Mucosa of stomach (tissue), 1 donor: ENCODE data around the gene RETN.

ENCODE experiments used
- H3K27me3 ChIP-seq: one replicate; pipeline ENCODE4 v1.7.0; 2013; ENCODE audit warnings: mild to moderate bottlenecking, low read length; ENCODE audit not compliant: control insufficient read depth, insufficient read depth
- H3K36me3 ChIP-seq: one replicate; pipeline ENCODE4 v1.7.0; 2013; ENCODE audit warnings: low read length; ENCODE audit not compliant: control insufficient read depth, insufficient read depth
- H3K4me1 ChIP-seq: one replicate; pipeline ENCODE4 v1.7.0; 2013; ENCODE audit warnings: mild to moderate bottlenecking, low read length; ENCODE audit not compliant: control insufficient read depth, insufficient read depth
- H3K4me3 ChIP-seq: one replicate; pipeline ENCODE4 v1.7.0; 2013; ENCODE audit warnings: low read length
- H3K9ac ChIP-seq: one replicate; pipeline ENCODE4 v1.7.0; 2013; ENCODE audit warnings: mild to moderate bottlenecking, low read length, moderate library complexity
- H3K9me3 ChIP-seq: one replicate; pipeline ENCODE4 v1.7.0; 2013; ENCODE audit warnings: mild to moderate bottlenecking, low read length, moderate library complexity; ENCODE audit not compliant: control insufficient read depth
- donor health status: Pancreatic carcinoma.

RETN gene

DNA sequence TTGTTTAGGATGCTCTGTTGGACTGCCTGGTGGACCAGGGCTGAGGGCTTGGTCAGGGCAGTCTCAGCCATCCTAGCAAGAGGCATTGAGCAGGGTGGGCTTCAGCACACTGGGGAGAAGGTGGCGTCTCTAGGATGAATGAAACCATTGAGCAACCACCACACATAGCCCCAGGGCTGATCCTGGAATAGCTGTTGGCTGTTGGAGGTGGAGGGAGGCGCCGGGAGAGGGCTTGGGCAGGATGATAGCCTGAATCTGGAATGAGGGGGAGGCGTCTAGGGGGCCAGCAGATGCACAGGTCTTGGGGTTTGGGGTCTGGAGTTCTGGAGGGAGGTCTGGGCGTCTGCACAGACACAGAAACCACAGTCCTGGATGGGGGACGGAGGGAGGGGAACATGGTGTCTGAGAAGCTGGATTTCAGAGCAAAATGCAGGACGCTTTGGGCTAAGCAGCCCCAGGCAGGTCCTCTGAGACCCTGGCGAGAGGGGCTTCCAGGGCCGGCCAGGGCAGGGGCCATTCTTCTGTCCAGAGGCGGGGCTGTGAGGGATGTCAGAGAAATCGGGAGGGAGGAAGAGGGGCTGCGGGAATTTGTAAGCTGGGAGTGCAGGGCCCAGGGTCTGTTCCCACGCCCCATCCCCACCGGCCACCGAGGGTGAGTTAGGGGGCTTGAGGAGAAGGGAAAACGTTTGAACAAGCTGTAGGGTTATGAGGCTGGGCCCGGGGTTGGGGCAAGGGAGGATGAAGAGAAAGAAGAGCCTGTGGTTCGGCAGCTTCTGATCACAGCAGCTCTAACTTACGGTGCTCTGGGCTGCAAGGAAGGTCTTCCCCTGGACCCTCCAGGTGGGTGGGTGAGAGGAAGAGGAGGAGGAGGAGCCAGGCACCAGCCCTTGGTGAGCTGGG, 16.9 kb downstream of the RETN start:
- Histone ChIP-seq H3K9ac (no peak overlapping the region), H3K4me3 (no peak overlapping the region), H3K4me1 (peaks cover 10% of the 10 kb centered on the region), H3K9me3 (no peaks in the 10 kb centered on the region), H3K27me3 (peaks cover 17% of the 10 kb centered on the region), H3K36me3 (no peaks in the 10 kb centered on the region)

DNA sequence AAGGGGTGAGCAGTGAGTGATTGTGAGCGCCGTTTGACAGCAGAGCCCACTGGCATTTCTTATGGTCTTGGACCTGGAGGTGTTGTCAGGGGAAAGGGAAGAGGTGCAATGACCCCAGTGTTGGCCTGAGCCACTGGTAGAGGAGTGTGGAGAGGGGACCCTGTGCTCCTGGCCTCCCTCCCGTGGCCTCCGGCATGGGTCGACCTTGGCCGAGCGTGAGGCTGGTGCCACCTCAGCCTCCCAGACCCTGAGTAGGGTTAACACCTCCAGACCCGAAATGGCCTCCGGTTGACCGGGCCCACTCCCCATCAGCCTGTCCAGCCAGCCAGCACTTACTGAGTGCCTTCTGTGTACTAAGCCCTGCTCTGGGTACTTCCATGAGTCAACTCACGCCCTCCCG, 18.3 kb downstream of the RETN start:
- H3K9ac ChIP-seq, result no peak overlapping the region
- H3K9me3 ChIP-seq, result no peaks in the 10 kb centered on the region
- H3K36me3 ChIP-seq, result no peaks in the 10 kb centered on the region
- H3K27me3 ChIP-seq, result peaks cover 17% of the 10 kb centered on the region
- H3K4me1 ChIP-seq, result peaks cover under 1% of the 10 kb centered on the region
- no peak overlapping the region for H3K4me3 ChIP-seq

DNA sequence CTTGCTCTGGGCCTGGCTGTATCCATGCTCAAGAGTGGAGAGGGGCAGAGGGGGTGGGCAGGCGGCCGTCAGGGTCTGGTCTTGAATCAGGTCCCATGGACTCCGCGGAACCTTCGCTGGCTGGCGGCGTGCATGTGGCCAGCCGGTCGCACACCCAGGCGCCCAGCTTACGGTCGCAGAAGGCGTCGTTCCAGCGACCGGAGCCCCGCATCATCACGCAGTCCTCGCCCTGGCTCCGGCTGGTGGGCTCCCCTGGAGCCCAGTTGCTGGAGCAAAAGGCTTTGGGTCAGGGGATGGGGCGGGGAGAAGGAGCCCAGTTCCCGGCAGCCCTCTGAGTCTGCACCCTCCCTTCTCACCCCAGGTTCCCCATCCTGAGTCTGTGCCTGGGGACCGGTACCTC, 20.3 kb downstream of the RETN start:
- H3K9me3 ChIP-seq, result no peaks in the 10 kb centered on the region
- H3K27me3 ChIP-seq, result peaks cover 17% of the 10 kb centered on the region
- H3K9ac ChIP-seq, result no peak overlapping the region
- no peak overlapping the region for H3K4me3 ChIP-seq
- no peaks in the 10 kb centered on the region for H3K36me3 ChIP-seq
- no peaks in the 10 kb centered on the region for H3K4me1 ChIP-seq

DNA sequence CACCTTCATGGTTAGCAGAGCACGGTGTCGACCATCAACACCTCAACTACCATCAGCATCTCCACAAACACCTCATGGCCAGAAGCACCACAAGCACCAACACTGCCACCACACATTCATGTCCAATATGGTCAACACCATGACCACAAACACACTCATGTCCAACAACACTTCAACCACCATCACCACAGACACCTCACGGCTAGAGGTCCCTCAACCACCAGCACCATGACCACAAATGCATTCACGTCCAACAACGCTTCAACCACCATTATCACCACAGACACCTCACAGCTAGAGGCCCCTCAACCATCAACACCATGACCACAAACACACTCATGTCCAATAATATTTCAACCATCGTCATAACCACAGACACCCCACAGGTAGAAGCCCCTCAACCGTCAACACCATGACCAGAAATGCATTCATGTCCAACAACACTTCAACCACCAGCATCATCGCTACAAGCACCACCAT, 22.0 kb downstream of the RETN start:
- Histone ChIP-seq H3K4me3 (no peak overlapping the region), H3K9me3 (no peaks in the 10 kb centered on the region), H3K9ac (no peak overlapping the region), H3K27me3 (peaks cover 17% of the 10 kb centered on the region), H3K36me3 (no peaks in the 10 kb centered on the region), H3K4me1 (no peaks in the 10 kb centered on the region)

DNA sequence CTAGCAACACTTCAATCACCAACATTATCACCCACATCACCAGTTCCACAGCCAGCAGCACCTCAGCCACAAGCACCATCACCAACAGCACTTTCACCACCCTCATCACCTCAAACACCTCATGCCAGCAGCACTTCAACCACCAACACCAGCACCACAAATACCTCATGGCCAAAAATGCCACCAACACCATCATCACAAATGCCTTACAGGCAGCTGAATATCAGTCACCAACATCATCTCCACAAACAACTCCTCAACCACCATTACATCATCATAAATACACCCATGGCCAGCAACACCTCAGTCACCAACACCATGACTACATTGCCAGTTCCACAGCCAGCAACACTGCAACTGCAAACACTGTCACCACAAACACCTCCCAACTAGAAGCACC, 22.6 kb downstream of the RETN start:
- Histone ChIP-seq H3K4me3 (no peak overlapping the region), H3K27me3 (peaks cover 17% of the 10 kb centered on the region), H3K4me1 (no peaks in the 10 kb centered on the region), H3K36me3 (no peaks in the 10 kb centered on the region), H3K9me3 (no peaks in the 10 kb centered on the region), H3K9ac (no peak overlapping the region)

DNA sequence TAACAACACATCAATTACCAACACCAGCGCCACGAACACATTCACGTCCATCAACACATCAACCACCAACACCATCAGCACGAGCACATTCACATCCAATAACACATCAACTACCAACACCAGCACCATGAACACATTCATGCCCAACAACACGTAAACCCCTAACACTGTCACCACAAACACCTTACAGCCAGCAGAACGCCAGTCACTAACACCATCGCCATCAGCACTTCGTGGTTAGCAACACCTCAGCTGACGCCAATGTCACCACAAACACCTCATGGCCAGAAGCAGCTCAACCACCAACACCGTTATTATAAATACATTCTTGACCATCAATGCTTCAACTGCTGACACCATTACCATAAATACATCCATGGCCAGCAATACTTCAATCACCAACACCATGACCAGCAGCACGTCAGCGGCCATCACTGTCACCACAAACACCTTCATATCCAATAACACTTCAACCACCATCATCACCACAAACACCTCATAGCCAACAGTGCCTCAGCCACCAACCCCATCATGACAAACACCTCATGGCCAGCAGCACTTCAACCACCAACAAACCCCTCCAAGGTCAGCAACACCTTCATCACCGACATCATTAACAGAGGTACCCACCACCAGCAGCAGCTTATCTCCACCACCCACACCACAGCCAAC, 23.7 kb downstream of the RETN start:
- H3K9ac ChIP-seq, result no peak overlapping the region
- H3K4me1 ChIP-seq, result no peaks in the 10 kb centered on the region
- peaks cover 21% of the 10 kb centered on the region for H3K27me3 ChIP-seq
- H3K36me3 ChIP-seq, result no peaks in the 10 kb centered on the region
- no peak overlapping the region for H3K4me3 ChIP-seq
- H3K9me3 ChIP-seq, result no peaks in the 10 kb centered on the region

DNA sequence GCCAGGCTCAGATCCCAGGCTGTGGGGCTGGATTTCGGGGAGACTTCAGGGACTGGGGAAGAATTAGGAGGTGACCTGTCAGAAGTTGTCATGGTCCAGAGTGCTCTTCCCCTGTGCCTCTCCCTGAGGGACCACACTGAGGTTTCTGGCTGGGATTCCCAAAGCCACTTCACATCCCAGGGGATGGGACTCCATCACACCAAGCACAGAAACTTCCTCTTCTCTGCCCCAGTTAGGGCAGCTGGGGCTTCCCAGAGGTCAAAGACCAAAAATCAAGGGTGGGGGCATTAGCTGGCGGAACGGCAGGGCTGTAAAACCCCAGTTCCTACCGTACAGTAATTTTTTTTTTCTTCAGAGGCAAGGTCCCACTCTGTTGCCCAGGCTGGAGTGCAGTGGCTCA, 25.6 kb downstream of the RETN start:
- Histone ChIP-seq H3K9me3 (no peaks in the 10 kb centered on the region), H3K9ac (no peak overlapping the region), H3K27me3 (peaks cover 27% of the 10 kb centered on the region), H3K4me3 (no peak overlapping the region), H3K4me1 (no peaks in the 10 kb centered on the region), H3K36me3 (no peaks in the 10 kb centered on the region)

DNA sequence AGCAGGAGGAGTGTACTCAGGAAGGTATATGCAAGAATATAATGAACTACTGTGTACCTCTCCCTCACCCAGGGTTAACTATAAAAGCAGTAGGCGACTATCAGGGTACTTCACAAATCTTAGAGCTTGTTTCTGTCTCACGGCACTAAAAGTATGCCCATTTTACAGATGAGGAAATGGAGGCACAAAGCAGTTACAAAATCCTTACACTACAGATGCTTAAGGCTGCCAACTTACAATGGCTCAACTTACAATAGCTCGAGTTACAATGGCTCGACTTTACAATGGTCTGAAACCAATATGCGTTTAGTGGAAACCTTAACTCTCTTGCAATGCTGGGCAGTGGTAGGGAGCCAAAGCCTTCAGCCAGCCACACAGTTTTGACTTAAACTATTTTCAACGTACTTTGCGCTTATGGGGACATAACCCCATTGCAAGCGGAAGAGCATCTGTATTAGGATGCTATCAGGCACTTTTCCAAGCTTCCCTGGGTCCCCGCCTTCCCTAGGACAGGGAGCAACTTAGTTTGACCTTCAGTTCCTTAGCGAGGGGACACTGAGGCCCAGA, 29.0 kb downstream of the RETN start:
- Histone ChIP-seq H3K27me3 (peaks cover 20% of the 10 kb centered on the region), H3K4me1 (no peaks in the 10 kb centered on the region), H3K4me3 (no peak overlapping the region), H3K9ac (no peak overlapping the region), H3K36me3 (no peaks in the 10 kb centered on the region), H3K9me3 (no peaks in the 10 kb centered on the region)

DNA sequence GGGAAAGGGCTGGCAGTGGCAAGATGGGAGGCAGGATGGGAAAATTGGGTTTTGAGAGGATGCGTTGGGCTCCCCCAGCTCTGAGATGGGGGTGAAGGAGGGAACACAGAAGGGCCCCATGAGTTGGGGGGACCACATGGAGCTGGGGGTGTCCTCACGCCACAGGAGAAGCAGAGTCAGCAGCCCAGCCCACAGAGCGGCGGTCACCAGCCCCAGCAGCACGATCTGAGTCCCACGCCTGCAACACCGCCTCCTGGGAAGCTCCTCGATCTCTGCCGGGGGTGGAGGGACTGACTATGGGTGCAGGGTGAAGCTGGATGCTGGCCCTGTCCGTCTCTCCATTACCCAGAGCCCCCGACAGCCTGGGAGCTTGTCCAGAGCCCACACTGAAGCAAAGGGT, 29.7 kb downstream of the RETN start:
- Histone ChIP-seq H3K9me3 (no peaks in the 10 kb centered on the region), H3K9ac (no peak overlapping the region), H3K4me3 (no peak overlapping the region), H3K4me1 (no peaks in the 10 kb centered on the region), H3K36me3 (no peaks in the 10 kb centered on the region), H3K27me3 (peaks cover 20% of the 10 kb centered on the region)

DNA sequence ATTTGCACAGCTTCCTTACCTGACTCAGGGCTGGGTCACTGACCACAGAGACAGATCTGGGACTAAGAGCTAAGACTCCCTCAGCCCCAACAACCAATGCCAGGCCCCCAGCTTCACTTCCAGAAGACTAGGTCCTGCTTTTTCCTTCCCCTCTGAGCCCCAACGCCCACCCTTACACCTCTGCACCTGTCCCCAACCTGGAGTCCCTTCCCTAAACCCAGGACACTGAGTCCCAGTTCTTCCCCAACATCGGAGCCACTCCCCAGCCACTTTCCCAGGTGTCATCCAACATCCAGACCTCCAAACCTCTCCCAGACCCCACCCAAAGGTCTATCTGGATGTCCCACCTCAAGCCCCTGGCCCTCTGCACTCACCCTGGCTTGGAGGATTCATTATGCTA, 30.2 kb downstream of the RETN start:
- H3K27me3 ChIP-seq, result peaks cover 20% of the 10 kb centered on the region
- H3K36me3 ChIP-seq, result no peaks in the 10 kb centered on the region
- H3K4me1 ChIP-seq, result no peaks in the 10 kb centered on the region

DNA sequence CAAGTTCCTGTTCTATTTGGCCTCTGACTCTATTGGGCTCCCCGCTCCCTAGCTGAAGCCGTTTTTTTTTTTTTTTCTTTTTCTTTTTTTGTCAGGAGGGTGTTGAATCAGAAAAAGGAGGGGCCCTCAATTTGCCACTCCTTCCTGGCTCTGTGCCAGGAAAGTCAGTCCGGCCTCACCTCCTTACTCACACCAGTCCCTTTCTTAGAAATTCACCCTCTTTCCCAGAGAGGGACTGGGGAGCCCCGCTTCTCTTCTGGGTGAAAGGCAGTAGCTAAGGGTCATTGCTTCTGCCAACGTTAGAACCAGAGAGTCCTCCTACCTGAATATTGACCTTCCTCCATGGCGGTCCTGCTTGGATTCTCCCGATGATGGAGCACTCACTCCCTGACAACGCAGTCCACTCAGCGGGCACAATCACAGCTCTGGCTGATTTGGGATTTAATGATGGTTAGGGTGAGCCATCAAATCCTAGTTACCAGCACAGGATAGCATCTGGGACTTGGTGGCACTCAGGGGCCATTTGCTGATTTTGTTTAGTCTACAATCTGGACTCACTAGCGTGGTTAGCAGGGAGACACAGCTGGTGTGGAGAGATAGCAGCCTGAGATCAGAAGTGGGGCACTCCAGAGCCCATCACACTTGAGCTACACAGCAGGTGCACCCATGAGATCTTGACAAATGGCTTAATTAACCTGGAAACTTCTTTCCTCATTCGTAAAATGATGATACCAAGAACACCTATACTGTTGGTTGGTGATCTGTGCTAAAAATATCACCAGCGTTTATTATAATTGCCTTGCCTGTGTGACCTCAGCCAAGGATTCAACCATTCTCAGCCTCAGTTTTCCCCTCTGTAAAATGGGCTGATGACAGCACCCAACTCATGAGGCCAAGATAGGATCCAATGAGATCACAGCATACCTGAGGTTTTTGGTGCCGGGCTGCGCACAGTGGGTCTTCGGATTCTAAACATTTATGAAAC, 30.9 kb downstream of the RETN start:
- peaks cover 20% of the 10 kb centered on the region for H3K27me3 ChIP-seq
- H3K36me3 ChIP-seq, result no peaks in the 10 kb centered on the region
- no peaks in the 10 kb centered on the region for H3K9me3 ChIP-seq
- no peak overlapping the region for H3K9ac ChIP-seq
- H3K4me3 ChIP-seq, result no peak overlapping the region
- H3K4me1 ChIP-seq, result no peaks in the 10 kb centered on the region

More for the DNA sequence above, 30.2 kb downstream of the RETN start:
- Histone ChIP-seq H3K4me3 (no peak overlapping the region), H3K9me3 (no peaks in the 10 kb centered on the region), H3K9ac (no peak overlapping the region)
